Mesenchymal stem cell (in vitro differentiated cells and primary cell): ENCODE data around the gene ANKH.
A peak's percentile ranks its signal among the peaks of the same experiment; 100 is the strongest.

Source experiments
- DNase-seq: peaks from one replicate; pipeline ENCODE4 v3.0.0-alpha.2; 2013
- H2AFZ ChIP-seq: one replicate; pipeline ENCODE4 v1.6.1; 2013; ENCODE audit warnings: low read depth, mild to moderate bottlenecking, control low read depth, inconsistent platforms, low read length, moderate library complexity
- H2AK5ac ChIP-seq: 2 replicates; pipeline ENCODE4 v1.6.1; 2013; ENCODE audit warnings: low read length, moderate library complexity, mild to moderate bottlenecking, inconsistent platforms; ENCODE audit not compliant: severe bottlenecking
- H2BK120ac ChIP-seq: one replicate; pipeline ENCODE4 v1.6.1; 2013; ENCODE audit warnings: low read depth, mild to moderate bottlenecking, inconsistent platforms, low read length, moderate library complexity
- H2BK12ac ChIP-seq, 2 experiments: one replicate each; pipeline ENCODE4 v1.6.1; 2013; ENCODE audit warnings: inconsistent platforms in 2 of 2, low read length in 2 of 2, mild to moderate bottlenecking in 2 of 2, moderate library complexity in 2 of 2, control low read depth in 1 of 2
- H2BK15ac ChIP-seq: one replicate; pipeline ENCODE4 v1.6.1; 2013; ENCODE audit warnings: mild to moderate bottlenecking, low read depth, inconsistent platforms; ENCODE audit not compliant: poor library complexity, severe bottlenecking
- H2BK5ac ChIP-seq: 2 replicates; pipeline ENCODE4 v1.6.1; 2013; ENCODE audit warnings: low read depth, mild to moderate bottlenecking, low read length, control low read depth, inconsistent platforms; ENCODE audit not compliant: poor library complexity, severe bottlenecking
- H3K14ac ChIP-seq, 2 experiments: one replicate each; pipeline ENCODE4 v1.6.1; 2013; ENCODE audit warnings: inconsistent platforms in 2 of 2, low read length in 2 of 2, control low read depth in 1 of 2, mild to moderate bottlenecking in 1 of 2, moderate library complexity in 1 of 2
- H3K18ac ChIP-seq, 2 experiments: one replicate each; pipeline ENCODE4 v1.6.1; 2013; ENCODE audit warnings: inconsistent platforms in 2 of 2, low read length in 2 of 2, control low read depth in 1 of 2, low read depth in 1 of 2, mild to moderate bottlenecking in 1 of 2
- H3K23ac ChIP-seq, 2 experiments: one replicate each; pipeline ENCODE4 v1.6.1; 2013; ENCODE audit warnings: inconsistent platforms in 2 of 2, low read length in 2 of 2, mild to moderate bottlenecking in 2 of 2, moderate library complexity in 2 of 2, control low read depth in 1 of 2
- H3K27ac ChIP-seq: 2 replicates; pipeline ENCODE4 v1.5.1; 2013; ENCODE audit warnings: mild to moderate bottlenecking, moderate library complexity, low read length, control low read depth, inconsistent platforms; ENCODE audit not compliant: poor library complexity, severe bottlenecking
- H3K27me3 ChIP-seq, 2 experiments: 2 replicates each; pipeline versions ENCODE4 v1.6.1 to v1.7.0; 2013; ENCODE audit warnings: low read length in 2 of 2, mild to moderate bottlenecking in 2 of 2, moderate library complexity in 2 of 2, control low read depth in 1 of 2, inconsistent platforms in 1 of 2; ENCODE audit not compliant: control insufficient read depth in 1 of 2, insufficient read depth in 1 of 2
- H3K36me3 ChIP-seq, 2 experiments: 2 replicates each; pipeline versions ENCODE4 v1.6.1 to v1.7.0; 2013; ENCODE audit warnings: low read length in 2 of 2, control low read depth in 1 of 2, inconsistent platforms in 1 of 2, low read depth in 1 of 2, mild to moderate bottlenecking in 1 of 2; ENCODE audit not compliant: insufficient read depth in 2 of 2, control insufficient read depth in 1 of 2
- H3K4ac ChIP-seq, 2 experiments: one replicate each; pipeline ENCODE4 v1.6.1; 2013; ENCODE audit warnings: inconsistent platforms in 2 of 2, low read length in 2 of 2, mild to moderate bottlenecking in 2 of 2, moderate library complexity in 2 of 2, control low read depth in 1 of 2, low read depth in 1 of 2
- H3K4me1 ChIP-seq: 2 replicates; pipeline ENCODE4 v1.6.1; 2013; ENCODE audit warnings: low read depth, low read length, control low read depth; ENCODE audit not compliant: control insufficient read depth, insufficient read depth
- H3K4me2 ChIP-seq: 2 replicates; pipeline ENCODE4 v1.6.1; 2013; ENCODE audit warnings: low read length, mild to moderate bottlenecking, inconsistent platforms; ENCODE audit not compliant: poor library complexity, severe bottlenecking
- H3K4me3 ChIP-seq, 2 experiments: 2 replicates each; pipeline versions ENCODE4 v1.5.1 to v1.7.0; 2013; ENCODE audit warnings: low read length in 2 of 2, mild to moderate bottlenecking in 2 of 2, control low read depth in 1 of 2, low read depth in 1 of 2; ENCODE audit not compliant: insufficient read depth in 1 of 2
- H3K79me1 ChIP-seq: replicated peaks from 2 replicates; pipeline ENCODE4 v1.6.1; 2013; ENCODE audit warnings: mild to moderate bottlenecking, control low read depth, low read length, inconsistent platforms; ENCODE audit not compliant: poor library complexity, severe bottlenecking
- H3K9ac ChIP-seq: 2 replicates; pipeline ENCODE4 v1.7.0; 2013; ENCODE audit warnings: mild to moderate bottlenecking, low read length, moderate library complexity
- H3K9me3 ChIP-seq: 2 replicates; pipeline ENCODE4 v1.7.0; 2013; ENCODE audit warnings: mild to moderate bottlenecking, low read length; ENCODE audit not compliant: control insufficient read depth
- H4K8ac ChIP-seq: one replicate; pipeline ENCODE4 v1.6.1; 2013; ENCODE audit warnings: inconsistent platforms, mild to moderate bottlenecking, low read length, moderate library complexity
- H4K91ac ChIP-seq: one replicate; pipeline ENCODE4 v1.6.1; 2013; ENCODE audit warnings: mild to moderate bottlenecking, low read length, inconsistent platforms
- WGBS: methylation state at CpG from one replicate; pipeline ENCODE4 v1.1.7; 2013; ENCODE audit warnings: mixed read lengths; 5-methylcytosine and 5-hydroxymethylcytosine counted together

Gene ANKH

GRCh38 chr5:14718778-14719177, 152.8 kb downstream of the ANKH start:
- Histone ChIP-seq H2BK120ac (no peak overlapping the region), H3K4me1 (peaks cover 8% of the 10 kb centered on the region)
- 98% methylated on average over 4 of the region's 5 CpGs for whole genome bisulfite sequencing

GRCh38 chr5:14716755-14717752, 154.5 kb downstream of the ANKH start:
- DNase-seq = no peak
- 97% methylated on average over 10 of the region's 13 CpGs for WGBS
- peaks cover 8% of the 10 kb centered on the region for H3K4me1 ChIP-seq
- H2BK15ac ChIP-seq = no peak overlapping the region
- H2AFZ ChIP-seq = no peak overlapping the region
- no peak overlapping the region for H3K23ac ChIP-seq
- no peak overlapping the region for H2BK12ac ChIP-seq
- H3K4me2 ChIP-seq = no peak overlapping the region
- H3K9me3 ChIP-seq = no peaks in the 10 kb centered on the region
- H3K4me3 ChIP-seq = no peak overlapping the region
- peak overlapping the region; percentile 72 for H4K8ac ChIP-seq
- no peak overlapping the region for H2AK5ac ChIP-seq
- H4K91ac ChIP-seq = no peak overlapping the region
- H3K79me1 ChIP-seq = peaks cover 3% of the 10 kb centered on the region
- H3K27me3 ChIP-seq = no peaks in the 10 kb centered on the region
- H3K18ac ChIP-seq = no peak overlapping the region
- no peak overlapping the region for H3K27ac ChIP-seq
- H2BK120ac ChIP-seq = no peak overlapping the region
- no peak overlapping the region for H2BK5ac ChIP-seq
- no peak overlapping the region for H3K9ac ChIP-seq
- H3K36me3 ChIP-seq = peaks cover 35 to 58% of the 10 kb centered on the region in 2 experiments
- no peak overlapping the region for H3K4ac ChIP-seq
- H3K14ac ChIP-seq = no peak overlapping the region

More at GRCh38 chr5:14718778-14719177, 152.8 kb downstream of the ANKH start:
- Histone ChIP-seq H3K79me1 (peaks cover 3% of the 10 kb centered on the region), H3K27ac (no peak overlapping the region), H3K18ac (peak overlapping the region in 1 of 2 experiments; percentile 19), H3K14ac (peak overlapping the region in 1 of 2 experiments; percentile 6), H4K91ac (no peak overlapping the region), H3K36me3 (peaks cover 18 to 41% of the 10 kb centered on the region in 2 experiments), H3K23ac (no peak overlapping the region), H4K8ac (no peak overlapping the region), H3K9me3 (no peaks in the 10 kb centered on the region), H2AFZ (no peak overlapping the region), H2BK12ac (no peak overlapping the region), H3K4ac (no peak overlapping the region), H2AK5ac (no peak overlapping the region), H2BK15ac (no peak overlapping the region), H3K9ac (no peak overlapping the region), H2BK5ac (no peak overlapping the region), H3K27me3 (no peaks in the 10 kb centered on the region), H3K4me2 (no peak overlapping the region), H3K4me3 (no peak overlapping the region)
- DNase-seq = no peak

- H2AFZ ChIP-seq = no peak overlapping the region
- no peaks in the 10 kb centered on the region for H3K27me3 ChIP-seq
- no peaks in the 10 kb centered on the region for H3K9me3 ChIP-seq
- no peak overlapping the region for H3K9ac ChIP-seq
- no peak overlapping the region for H2BK120ac ChIP-seq
- no peak overlapping the region for H3K27ac ChIP-seq
- H2BK12ac ChIP-seq = no peak overlapping the region
- H3K4ac ChIP-seq = no peak overlapping the region
- peaks cover 9% of the 10 kb centered on the region for H3K79me1 ChIP-seq
- 99% methylated on average over 3 of the region's 3 CpGs for WGBS
- H3K23ac ChIP-seq = no peak overlapping the region
- peaks cover 50 to 67% of the 10 kb centered on the region in 2 experiments for H3K36me3 ChIP-seq
- H3K4me3 ChIP-seq = no peak overlapping the region
- H3K4me2 ChIP-seq = no peak overlapping the region
- H4K91ac ChIP-seq = no peak overlapping the region
- no peak overlapping the region for H2BK15ac ChIP-seq
- H3K14ac ChIP-seq = no peak overlapping the region
- H2AK5ac ChIP-seq = no peak overlapping the region
- peak; percentile 42 for DNase-seq
- no peak overlapping the region for H2BK5ac ChIP-seq
- no peak overlapping the region for H4K8ac ChIP-seq
- no peak overlapping the region for H3K18ac ChIP-seq
- H3K4me1 ChIP-seq = peaks cover 5% of the 10 kb centered on the region
Measured at GRCh38 chr5:14715481-14715880, 156.1 kb downstream of the ANKH start.

- 100% methylated on average over 6 of the region's 6 CpGs for WGBS
Measured at GRCh38 chr5:14714706-14715105, 156.9 kb downstream of the ANKH start.

More at GRCh38 chr5:14714706-14715105, 156.9 kb downstream of the ANKH start:
- no peak overlapping the region for H2AK5ac ChIP-seq
- H3K18ac ChIP-seq = no peak overlapping the region
- peaks cover 9% of the 10 kb centered on the region for H3K79me1 ChIP-seq
- H3K27me3 ChIP-seq = no peaks in the 10 kb centered on the region
- H3K23ac ChIP-seq = no peak overlapping the region
- H3K4me1 ChIP-seq = peaks cover 5% of the 10 kb centered on the region
- H2AFZ ChIP-seq = no peak overlapping the region
- no peak overlapping the region for H3K4ac ChIP-seq
- H2BK5ac ChIP-seq = no peak overlapping the region
- H3K9me3 ChIP-seq = no peaks in the 10 kb centered on the region
- no peak overlapping the region for H3K4me2 ChIP-seq
- H3K4me3 ChIP-seq = no peak overlapping the region
- peaks cover 53 to 75% of the 10 kb centered on the region in 2 experiments for H3K36me3 ChIP-seq
- peak overlapping the region; percentile 53 for H4K8ac ChIP-seq
- H3K14ac ChIP-seq = no peak overlapping the region
- H2BK12ac ChIP-seq = no peak overlapping the region
- no peak overlapping the region for H2BK120ac ChIP-seq
- no peak overlapping the region for H4K91ac ChIP-seq
- H2BK15ac ChIP-seq = no peak overlapping the region
- no peak for DNase-seq
- H3K27ac ChIP-seq = no peak overlapping the region
- H3K9ac ChIP-seq = no peak overlapping the region
